GM19238 (cell line): ENCODE data around the gene TOP1.
"Not testable (repeated sequence)": the region's sequence is repeated elsewhere in the genome, so short reads cannot be mapped to it uniquely, and the experiment has no call there.

Source experiments
- DNase-seq: peaks from one replicate; pipeline ENCODE4 v3.0.0; 2011; ENCODE audit warnings: low spot score; ENCODE audit not compliant: insufficient read length

TOP1 gene

DNA sequence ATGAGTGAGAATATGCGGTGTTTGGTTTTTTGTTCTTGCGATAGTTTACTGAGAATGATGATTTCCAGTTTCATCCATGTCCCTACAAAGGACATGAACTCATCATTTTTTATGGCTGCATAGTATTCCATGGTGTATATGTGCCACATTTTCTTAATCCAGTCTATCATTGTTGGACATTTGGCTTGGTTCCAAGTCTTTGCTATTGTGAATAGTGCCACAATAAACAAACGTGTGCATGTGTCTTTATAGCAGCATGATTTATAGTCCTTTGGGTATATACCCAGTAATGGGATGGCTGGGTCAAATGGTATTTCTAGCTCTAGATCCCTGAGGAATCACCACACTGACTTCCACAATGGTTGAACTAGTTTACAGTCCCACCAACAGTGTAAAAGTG lies 99.7 kb downstream of the TOP1 start:
- DNase-seq, result not testable (repeated sequence)

DNA sequence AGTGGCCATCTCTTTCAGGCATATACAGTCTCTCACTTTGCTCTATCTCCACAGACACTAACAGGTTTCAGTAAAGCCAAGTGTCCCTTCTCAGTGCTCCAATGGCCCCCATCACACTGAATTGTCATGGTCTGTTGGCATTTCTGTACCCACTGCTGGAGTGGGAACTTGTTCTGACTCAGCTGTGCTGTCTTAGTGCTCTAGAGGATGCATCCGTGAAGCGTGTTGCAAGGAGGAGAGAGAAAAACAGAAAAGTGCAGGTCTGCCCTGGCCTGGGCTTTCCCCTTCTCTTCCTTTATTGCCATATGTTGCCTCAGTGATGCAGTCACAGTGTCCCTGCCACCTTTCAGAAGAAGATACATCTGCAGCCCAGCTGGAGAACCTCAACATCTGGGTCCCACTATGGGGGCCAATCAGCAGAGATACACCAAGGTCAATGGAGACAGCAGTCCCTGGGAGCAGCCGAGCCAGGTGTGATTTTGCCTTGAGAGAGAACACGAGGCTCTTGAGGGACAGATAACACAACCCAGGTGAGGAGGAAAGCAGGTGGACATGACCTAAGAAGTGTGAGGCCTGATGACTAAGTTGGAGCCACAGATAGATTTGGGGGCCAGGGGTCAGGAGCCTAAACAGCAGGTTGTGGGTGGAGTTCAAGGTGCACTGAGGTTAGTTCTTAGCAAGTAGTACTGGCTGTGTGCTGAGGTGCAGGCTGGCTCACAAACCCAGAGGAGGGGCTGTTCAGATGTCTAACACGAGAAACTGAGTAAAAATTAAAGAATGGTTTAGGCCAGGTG lies 103.2 kb downstream of the TOP1 start:
- no peak for DNase-seq

- not testable (repeated sequence) for DNase-seq
These were observed 103.8 kb downstream of the TOP1 start for GRCh38 chr20:41132388-41132775.

DNA sequence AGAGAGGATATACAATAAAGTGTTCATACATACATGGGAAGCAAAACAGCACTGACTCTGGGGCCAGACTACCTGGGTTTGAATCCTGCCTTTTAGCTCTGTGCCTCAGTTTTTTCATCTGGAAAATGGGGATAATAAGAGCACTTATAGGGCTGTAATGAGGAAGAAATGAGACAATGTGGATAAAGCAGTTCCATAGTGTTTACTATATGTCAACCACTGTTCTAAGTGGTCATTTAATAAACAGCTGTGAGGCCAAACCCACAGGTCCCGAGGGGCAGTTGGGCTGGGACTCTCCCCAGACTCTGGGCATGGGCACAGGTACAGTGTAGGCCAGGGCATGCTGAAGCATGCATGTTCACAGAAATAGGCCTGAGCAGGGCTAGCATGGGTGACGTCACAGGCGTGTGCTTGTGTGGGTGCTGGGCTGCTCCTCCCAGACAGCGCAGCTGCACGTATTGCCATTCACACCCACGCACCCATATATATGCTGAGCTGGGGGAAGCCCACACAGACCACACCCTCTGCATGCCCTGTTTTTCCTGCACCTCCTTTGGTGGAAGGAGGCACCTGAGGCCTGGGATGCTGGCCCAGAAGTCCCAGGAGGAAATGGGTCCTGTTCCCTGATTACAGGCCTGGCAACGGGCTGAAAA lies 105.2 kb downstream of the TOP1 start:
- no peak for DNase-seq

DNA sequence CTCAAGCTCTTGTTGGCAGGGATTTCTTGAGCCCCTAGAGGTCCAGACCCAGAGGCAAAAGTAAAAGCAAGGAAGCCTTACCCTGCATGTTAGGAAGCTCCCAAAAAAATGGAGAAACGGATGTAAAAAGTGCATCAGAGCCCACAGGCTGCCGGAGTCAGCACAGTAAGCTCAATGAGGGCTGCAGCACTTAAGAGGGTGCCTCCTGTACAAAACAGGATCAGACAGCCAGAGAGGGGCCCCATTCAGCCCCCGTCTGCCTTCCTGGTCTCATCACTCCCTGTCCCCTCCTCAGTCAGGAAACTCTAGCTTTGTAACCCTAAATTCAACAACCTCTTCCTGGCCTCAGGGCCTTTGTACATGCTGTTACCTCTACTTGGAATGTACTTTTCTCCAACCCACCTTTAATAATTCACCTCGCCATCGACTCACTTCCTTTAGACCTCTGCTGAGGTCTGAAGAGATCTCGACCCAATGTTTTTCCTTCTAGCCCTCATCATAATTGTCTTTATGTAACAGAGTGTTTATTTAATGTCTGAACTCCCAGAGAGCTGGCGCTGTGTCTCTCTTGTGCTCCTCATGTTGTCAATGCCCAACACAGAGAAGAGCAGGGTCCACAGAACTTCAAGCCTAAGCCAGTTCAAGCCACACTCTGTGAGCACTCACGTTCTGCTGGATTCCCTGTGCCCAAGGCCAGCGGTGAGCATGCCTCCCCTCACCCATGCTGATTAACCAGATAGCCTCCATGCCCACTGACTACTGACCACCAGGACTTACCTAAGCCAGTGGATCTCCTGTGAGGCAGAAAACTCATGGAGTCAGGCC lies 106.0 kb downstream of the TOP1 start:
- no peak for DNase-seq

DNA sequence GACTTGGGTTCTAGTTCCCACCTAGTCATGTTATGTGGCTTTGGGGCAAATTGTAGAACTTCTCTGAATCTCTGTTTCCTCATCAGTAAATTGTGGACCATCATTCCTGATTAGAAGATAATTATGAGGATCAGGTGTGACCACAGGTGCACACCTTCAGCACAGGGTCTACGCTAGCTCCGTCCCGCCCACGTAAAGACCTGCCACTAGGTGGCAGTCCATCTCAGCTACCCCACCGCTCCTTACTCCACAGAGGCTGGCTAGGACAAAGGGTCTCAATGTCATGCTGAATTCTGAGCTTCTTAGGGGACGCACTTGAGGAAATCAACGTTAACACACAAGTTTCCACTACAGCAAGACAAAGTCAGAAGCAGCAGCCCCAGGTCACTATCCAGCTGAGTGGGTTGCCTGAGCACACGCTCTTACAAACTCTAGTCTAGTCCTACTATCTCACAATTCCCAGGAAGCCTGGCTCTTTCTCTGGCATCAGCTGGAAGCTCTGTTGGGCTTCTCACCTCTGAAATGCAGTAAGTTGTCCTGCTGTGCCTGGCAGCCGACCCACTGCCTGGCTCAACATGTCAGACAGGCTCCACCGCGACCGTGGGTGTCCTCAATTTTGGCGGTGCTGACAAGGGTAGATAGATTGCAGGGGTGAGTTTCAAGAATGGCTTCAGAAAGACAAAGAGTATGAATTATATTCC lies 106.7 kb downstream of the TOP1 start:
- no peak for DNase-seq

DNA sequence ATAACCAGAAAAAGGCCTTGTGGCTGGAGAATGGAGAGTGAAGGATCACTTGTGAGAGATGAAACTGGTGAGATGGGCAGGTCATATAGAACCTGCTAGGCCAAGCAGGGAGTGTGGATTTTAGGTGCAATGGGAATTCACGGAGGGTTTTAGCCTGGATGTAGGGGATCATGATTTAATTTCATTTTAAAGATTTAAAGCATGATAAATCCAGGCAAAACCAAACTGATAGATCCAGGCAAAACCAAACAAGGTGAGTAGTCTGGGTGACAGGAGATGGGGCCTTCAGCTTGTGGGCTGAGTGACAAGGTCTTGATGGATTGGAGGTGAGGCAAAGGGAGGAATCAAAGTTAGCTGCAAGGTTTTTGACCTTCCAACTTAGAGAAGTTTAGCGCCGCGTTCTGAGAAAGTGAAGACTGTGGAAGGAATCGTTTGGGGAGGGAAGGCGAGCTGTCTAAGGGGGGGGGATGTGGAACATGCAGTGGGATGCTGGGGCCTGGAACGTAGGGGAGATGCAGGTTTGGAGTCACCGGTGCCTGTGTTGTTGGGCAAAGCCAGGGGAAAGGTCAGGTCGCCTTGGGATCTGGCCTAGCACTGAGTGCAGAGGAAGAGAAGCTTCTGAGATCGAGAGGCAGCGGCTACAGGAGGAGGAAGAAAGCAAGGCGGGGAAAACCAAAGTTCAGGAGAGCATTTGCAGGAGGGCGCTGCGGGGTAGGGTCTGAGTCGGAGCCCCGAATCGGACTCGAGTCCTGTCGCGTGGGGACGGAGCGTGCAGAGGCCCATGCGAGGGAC lies 107.5 kb downstream of the TOP1 start:
- no peak for DNase-seq

GRCh38 chr20:41136680-41137613 lies 108.3 kb downstream of the TOP1 start, which contains the start of gene PLCG1:
PLCG1 (plus strand) TSS chr20:41137543; CDS start chr20:41137642, 99 bp downstream.
- peak; percentile 94 for DNase-seq

DNA sequence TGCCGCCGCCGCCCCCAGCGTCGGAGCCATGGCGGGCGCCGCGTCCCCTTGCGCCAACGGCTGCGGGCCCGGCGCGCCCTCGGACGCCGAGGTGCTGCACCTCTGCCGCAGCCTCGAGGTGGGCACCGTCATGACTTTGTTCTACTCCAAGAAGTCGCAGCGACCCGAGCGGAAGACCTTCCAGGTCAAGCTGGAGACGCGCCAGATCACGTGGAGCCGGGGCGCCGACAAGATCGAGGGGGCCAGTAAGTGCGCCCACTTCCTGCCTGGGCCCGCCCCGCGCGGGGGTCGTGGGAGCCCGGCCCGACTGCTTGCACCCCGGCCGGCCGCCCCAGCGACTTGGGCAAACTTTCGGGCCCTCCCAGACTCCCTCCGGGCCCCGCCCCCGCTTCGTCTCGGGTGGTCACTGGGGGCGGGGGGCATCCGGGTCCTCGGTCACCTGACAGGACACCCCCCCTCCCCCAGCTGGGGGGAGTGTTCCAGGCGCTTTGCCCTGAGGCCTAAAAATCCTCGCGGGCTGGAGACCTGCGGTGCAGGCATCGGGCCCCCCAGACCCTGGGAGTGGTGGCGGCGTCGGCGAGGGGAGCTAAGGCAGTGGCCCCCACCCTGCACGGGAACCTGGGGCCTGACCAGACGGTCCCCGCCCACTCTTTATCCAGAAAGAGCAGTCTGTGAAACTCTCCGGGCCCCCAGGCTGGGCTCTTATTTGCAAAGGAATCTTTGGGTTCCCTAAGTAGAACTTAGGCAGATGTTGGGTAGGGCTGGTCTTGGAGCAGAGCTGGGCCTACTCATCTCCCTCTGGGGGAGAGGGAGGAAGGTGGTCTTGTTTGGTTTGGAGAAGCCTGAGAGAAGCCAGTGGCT lies 109.2 kb downstream of the TOP1 start:
- DNase-seq, result peak; percentile 58

- no peak for DNase-seq
These were observed 110.0 kb downstream of the TOP1 start for GRCh38 chr20:41138475-41139226.

DNA sequence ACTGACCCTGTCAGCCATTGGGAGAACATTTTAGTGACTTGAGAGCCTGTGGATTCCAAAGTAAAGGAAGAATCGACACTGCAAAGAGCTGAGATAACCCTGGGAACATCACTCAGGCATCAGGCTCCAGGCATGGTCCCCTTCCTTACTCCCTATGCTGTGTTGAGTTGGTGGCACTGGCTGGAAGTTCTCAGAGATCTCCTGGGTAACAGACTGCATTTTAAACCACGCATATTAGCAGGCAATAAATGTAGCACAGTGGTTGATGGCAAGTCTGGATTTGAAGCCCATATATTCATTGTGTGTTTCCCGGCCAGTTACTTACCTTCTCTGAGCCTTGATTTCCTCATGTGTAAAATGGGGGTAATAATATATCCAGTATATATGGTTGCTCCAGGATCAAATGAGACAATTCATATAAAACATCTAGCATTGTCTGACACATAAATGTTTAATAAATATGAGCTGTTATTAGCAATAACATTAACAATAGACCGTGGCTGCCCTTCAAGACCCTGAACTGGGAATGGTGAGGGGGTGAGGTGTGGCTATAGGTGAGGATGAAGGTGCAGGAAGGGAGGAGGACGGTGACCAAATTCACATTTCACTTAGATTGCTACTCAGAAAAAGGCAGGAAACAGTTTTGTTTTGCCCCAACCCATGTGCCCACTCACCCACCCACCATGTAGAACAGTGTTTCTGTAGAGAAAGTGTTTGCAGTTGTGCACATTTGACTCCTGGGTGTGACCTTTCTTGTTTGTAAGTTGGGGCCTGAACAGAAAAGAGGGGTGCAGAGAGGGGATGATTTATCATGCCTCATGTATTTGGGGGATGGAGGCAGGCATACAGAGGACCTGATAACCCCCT lies 110.8 kb downstream of the TOP1 start:
- no peak for DNase-seq

DNA sequence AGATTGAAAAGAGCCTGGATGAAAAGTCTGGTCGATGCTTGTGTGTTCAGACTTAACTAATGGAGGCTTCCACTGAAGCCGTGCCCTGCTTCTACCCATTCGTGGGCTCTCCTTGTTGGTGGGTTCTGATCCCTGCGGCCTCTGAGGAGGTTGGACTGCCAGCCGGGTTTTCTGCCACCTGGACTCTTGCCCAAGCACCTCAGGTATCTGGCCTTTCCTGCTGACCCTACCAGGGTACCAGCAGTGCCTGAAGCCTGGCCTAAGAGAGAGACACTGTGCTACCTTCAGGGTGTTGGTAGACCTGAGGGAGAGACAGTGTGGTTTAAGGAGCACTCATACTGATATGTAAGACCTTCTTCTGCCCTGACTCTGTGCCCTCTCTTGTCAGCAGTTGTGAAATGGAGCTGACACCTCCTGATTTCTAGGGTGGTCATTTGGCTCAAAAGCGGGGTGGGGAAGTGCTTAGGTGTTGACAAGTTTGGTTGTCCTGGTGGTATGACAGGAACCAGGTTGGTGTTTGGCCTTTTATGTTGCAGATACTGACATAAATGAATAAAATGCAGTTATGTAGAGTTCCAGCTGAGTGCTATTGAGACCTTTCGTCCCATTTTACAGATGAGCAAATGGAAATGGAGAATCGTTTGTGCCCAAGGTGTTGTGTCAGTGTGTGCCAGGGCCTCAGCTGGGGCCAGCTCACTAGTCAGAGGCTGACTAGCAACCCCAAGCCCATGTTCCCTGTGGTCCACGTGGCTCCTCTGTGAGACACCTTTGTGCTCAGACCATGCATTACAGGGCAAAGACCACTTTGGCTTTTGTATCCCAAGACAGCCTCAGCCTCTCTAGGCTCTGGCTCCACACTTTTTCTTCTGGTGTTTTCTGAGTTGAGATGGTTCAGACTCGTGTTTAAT lies 111.9 kb downstream of the TOP1 start:
- DNase-seq, result no peak

DNA sequence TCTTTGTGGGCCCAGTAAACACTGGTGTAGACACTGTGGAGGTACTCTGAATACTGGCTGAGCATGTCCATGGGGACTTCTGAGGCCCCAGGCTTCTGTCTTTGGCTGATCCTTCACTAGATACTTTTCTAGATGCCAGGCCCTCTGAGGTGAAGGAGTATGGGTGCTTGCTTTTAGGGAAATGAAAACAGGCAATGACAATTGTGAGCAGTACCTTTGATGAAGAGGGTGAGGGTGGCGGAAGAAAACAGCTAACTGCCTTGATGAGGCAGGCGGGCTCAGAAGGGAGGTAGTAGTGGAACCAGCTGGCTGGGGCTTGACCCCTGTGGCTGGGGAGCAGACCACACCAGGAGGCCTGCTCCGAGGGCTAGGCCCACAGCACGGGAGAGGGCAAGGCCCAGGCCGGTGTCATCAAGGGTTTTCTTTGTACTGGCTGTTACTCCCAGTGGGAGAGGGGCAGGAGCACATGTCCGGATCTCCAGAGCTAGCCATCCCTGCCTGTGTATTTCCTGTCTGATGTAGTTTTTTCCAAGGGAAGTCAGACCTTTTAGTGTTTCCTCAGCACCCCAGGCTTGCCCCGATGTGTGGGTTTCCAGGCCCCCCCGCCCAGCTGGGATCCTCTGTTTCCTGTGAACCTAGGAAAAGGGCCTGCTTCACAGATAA lies 112.7 kb downstream of the TOP1 start:
- DNase-seq, result no peak

- no peak for DNase-seq
These were observed 113.6 kb downstream of the TOP1 start for GRCh38 chr20:41142245-41142644.

DNA sequence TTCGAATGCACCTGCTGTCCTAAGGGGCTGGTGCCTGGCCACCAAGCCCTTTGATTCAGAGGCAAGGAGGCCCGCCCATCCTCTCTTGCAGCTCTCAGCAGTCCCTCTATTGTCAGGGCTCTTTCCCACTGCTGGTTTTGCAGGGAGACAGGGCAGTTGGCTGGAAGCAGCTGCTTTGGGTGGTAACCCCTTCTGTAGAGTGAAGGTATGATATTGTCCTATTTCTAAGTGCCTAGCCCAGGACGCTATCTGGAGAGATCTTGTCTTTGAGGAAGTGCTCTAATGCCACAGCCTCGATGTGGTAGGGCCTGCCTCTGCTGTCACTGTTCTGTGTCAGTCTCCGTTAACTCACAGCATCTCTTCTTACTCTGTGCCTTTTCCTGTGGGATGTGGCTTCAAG lies 114.3 kb downstream of the TOP1 start:
- no peak for DNase-seq
